ENCODE results near the gene PLS1. TPM values are rescaled to one million over a fixed set of nuclear protein-coding genes. Genes with fewer than 3 reads are reported as not detected.
A peak's percentile ranks its signal among the peaks of the same experiment; 100 is the strongest.

The PLS1 gene
- total RNA-seq, 1 donor from 2014 or later: 1.8 TPM

- no peaks in the 10 kb centered on the region for H3K4me1 ChIP-seq
- H3K36me3 ChIP-seq: no peaks in the 10 kb centered on the region
- H3K27me3 ChIP-seq: no peaks in the 10 kb centered on the region
- H3K27ac ChIP-seq: peak within 1 kb of the TSS; percentile 78 to 87
- intact Hi-C loops (cut with DNase I): loop anchor here (1.0 to 10.0 kb wide), 5 partner anchors 128 to 1782 kb away; partner anchors contain the start of genes ATR, PLS1, SLC25A36 and U2SURP
- peak within 1 kb of the TSS; percentile 77 to 91 for H3K4me3 ChIP-seq
- no peak for TF ChIP-seq CTCF (IDR thresholded peaks at IDR 0.05)
- H3K9me3 ChIP-seq: no peaks in the 10 kb centered on the region
- peak; percentile 22 to 80 for DNase-seq (ENCODE audit: low spot score in 2 of 2)
Observed at GRCh38 chr3:142723968-142724681, 127.9 kb downstream of the PLS1 start, which contains the start of gene TRPC1. TRPC1 (plus strand) TSS chr3:142724034; CDS start chr3:142724560, 526 bp downstream.

GRCh38 chr3:142724682-142725356, 128.6 kb downstream of the PLS1 start:
- Histone ChIP-seq H3K27me3 (no peaks in the 10 kb centered on the region), H3K4me3 (peak overlapping the region; percentile 77 to 91), H3K36me3 (no peaks in the 10 kb centered on the region), H3K27ac (peak overlapping the region; percentile 78 to 87), H3K9me3 (no peaks in the 10 kb centered on the region), H3K4me1 (no peaks in the 10 kb centered on the region)
- DNase-seq (ENCODE audit: low spot score in 2 of 2): peak in 1 of 2 donors; percentile 64
- TF ChIP-seq CTCF (IDR thresholded peaks at IDR 0.05): no peak
- intact Hi-C loops (cut with DNase I): loop anchor here (1.0 to 10.0 kb wide), 5 partner anchors 129 to 1783 kb away; partner anchors contain the start of genes ATR, PLS1, SLC25A36 and U2SURP

GRCh38 chr3:142725357-142725739, 129.2 kb downstream of the PLS1 start:
- Histone ChIP-seq H3K9me3 (no peaks in the 10 kb centered on the region), H3K27me3 (no peaks in the 10 kb centered on the region), H3K4me3 (peak overlapping the region; percentile 77 to 91), H3K27ac (no peak overlapping the region), H3K36me3 (no peaks in the 10 kb centered on the region), H3K4me1 (no peaks in the 10 kb centered on the region)
- TF ChIP-seq CTCF (IDR thresholded peaks at IDR 0.05): no peak
- intact Hi-C loops (cut with DNase I): loop anchor here (2.0 to 10.0 kb wide), 2 partner anchors 147 to 281 kb away; partner anchors contain the start of genes ATR and XRN1
- no peak for DNase-seq (ENCODE audit: low spot score in 2 of 2)

GRCh38 chr3:142726017-142726416, 129.8 kb downstream of the PLS1 start:
- no peaks in the 10 kb centered on the region for H3K27me3 ChIP-seq
- intact Hi-C loops (cut with DNase I): loop anchor here (10.0 kb wide), 1 partner anchor 281 kb away; the partner anchor contains the start of gene XRN1

GRCh38 chr3:142732066-142732465, 135.9 kb downstream of the PLS1 start:
- H3K27me3 ChIP-seq: no peaks in the 10 kb centered on the region
- no peaks in the 10 kb centered on the region for H3K9me3 ChIP-seq
- intact Hi-C loops (cut with DNase I): no loop called here
- no peak for TF ChIP-seq CTCF (IDR thresholded peaks at IDR 0.05)
- H3K4me3 ChIP-seq: no peak overlapping the region
- DNase-seq (ENCODE audit: low spot score in 2 of 2): no peak
- peaks cover 0 to 2% of the 10 kb centered on the region in 2 donors for H3K36me3 ChIP-seq
- H3K4me1 ChIP-seq: no peaks in the 10 kb centered on the region
- no peak overlapping the region for H3K27ac ChIP-seq

More at GRCh38 chr3:142726017-142726416, 129.8 kb downstream of the PLS1 start:
- no peak for DNase-seq (ENCODE audit: low spot score in 2 of 2)
- Histone ChIP-seq H3K36me3 (no peaks in the 10 kb centered on the region), H3K4me1 (no peaks in the 10 kb centered on the region), H3K9me3 (no peaks in the 10 kb centered on the region), H3K4me3 (peak overlapping the region in 1 of 2 donors; percentile 77), H3K27ac (no peak overlapping the region)
- TF ChIP-seq CTCF (IDR thresholded peaks at IDR 0.05): no peak

All from ascending aorta (tissue), 2 donors.